Left lung (tissue), 10 donors: ENCODE results near the gene OTOP1. TPM values are rescaled to one million over a fixed set of nuclear protein-coding genes. Genes with fewer than 3 reads are reported as not detected.
A peak's percentile ranks its signal among the peaks of the same experiment; 100 is the strongest.
"Not testable (repeated sequence)": the region's sequence is repeated elsewhere in the genome, so short reads cannot be mapped to it uniquely, and the experiment has no call there.

Experiments
- ATAC-seq: fragments of 200-7000 bp; cut with Tn5 transposase; one replicate; pipeline ENCODE4 v1.9.1; 2020; ENCODE audit warnings: moderate library complexity
- DNase-seq, 4 donors: peaks; one replicate each; pipeline ENCODE4 v3.0.0-alpha.2; 2013 to 2020
- H3K27ac ChIP-seq, 2 donors: fragments of 200-600 bp; sonication (generic) in 1 of 2; one replicate each; pipeline versions ENCODE4 v1.5.0 to v1.8.0; 2020 to 2021
- H3K27me3 ChIP-seq, 2 donors: fragments of 200-600 bp; sonication (generic) in 1 of 2; one replicate each; pipeline versions ENCODE4 v1.5.0 to v1.8.0; 2020 to 2021
- H3K36me3 ChIP-seq, 2 donors: fragments of 200-600 bp; sonication (generic) in 1 of 2; one replicate each; pipeline versions ENCODE4 v1.5.0 to v1.8.0; 2020 to 2021
- H3K4me1 ChIP-seq, 2 donors: fragments of 200-600 bp; one replicate each; pipeline ENCODE4 v1.8.0; 2021
- H3K4me3 ChIP-seq, 2 donors: fragments of 200-600 bp; sonication (generic) in 1 of 2; one replicate each; pipeline versions ENCODE4 v1.5.0 to v1.8.0; 2020 to 2021; ENCODE audit warnings: mild to moderate bottlenecking in 1 of 2
- H3K9me3 ChIP-seq, 2 donors: fragments of 200-600 bp; sonication (generic) in 1 of 2; one replicate each; pipeline versions ENCODE4 v1.5.0 to v1.8.0; 2020 to 2021
- intact Hi-C, 2 donors: fragments of 100-400 bp; cut with DNase I; formaldehyde crosslinking; loops; one replicate each; pipeline versions ENCODE4 v1.11.2 to v1.14.2; 2022
- polyA plus RNA-seq, 6 donors: library from polyadenylated mRNA; unstranded; fragments of 120-200 nt; gene quantifications; one replicate each; pipeline ENCODE4 v1.2.1, GENCODE V29; 2013; ENCODE audit not compliant: insufficient read length in 6 of 6
- total RNA-seq, 2 donors: library from RNA; stranded (reverse); fragmentation: NEBNext Ultra II Directional; extraction: Animal tissue kit (Norgen Biotek cat#: 25700); gene quantifications; one replicate each; pipeline ENCODE4 v1.2.1, GENCODE V29; 2021
- TF ChIP-seq, protein P1 (sequence below), 2 donors: fragments of 200-600 bp; sonication (generic) in 1 of 2; IDR thresholded peaks; one replicate each; pipeline versions ENCODE4 v1.5.0 to v1.8.0; 2021; ENCODE audit warnings: antibody characterized with exemption in 2 of 2
- donor health status: DM: no; HTN: yes; CAD: no.
- donor health status: DM: no; HTN: no; CAD: no.

The OTOP1 gene
- total and polyA plus RNA-seq, 8 donors = not detected

DNA sequence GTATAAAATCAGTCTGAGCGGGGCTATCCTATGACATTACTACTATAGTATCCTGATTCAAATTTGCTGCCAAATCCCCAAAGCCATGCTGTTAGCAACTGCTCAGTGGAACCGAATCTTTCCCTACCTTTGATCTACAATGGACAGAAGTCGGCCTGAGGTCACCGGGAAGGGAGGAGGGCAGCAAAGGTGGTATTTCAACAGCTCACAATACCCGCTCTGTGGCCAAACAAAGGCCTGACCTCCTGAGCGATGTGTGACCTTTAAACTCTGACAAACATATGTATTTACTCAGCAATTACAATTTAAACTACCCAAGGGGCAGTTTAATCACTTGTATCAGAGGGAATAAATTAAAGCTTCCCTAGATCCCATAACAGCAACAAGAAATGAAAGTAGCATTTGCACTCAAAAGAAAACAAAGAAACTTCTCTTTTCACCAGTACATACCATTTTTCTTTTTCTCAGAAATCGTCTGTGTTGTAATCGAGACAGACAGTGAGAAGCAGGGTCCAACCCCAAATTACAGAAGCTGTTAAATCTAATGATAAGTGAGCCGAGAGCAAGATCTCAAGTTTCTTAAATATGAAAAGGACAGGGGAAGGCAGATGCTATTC is 32.9 kb upstream of the OTOP1 start:
- no peaks in the 10 kb centered on the region for H3K9me3 ChIP-seq
- no peaks in the 10 kb centered on the region for H3K4me1 ChIP-seq
- no peaks in the 10 kb centered on the region for H3K27me3 ChIP-seq
- ATAC-seq (peak; percentile 20), DNase-seq (no peak)
- TF ChIP-seq, protein P1, sequence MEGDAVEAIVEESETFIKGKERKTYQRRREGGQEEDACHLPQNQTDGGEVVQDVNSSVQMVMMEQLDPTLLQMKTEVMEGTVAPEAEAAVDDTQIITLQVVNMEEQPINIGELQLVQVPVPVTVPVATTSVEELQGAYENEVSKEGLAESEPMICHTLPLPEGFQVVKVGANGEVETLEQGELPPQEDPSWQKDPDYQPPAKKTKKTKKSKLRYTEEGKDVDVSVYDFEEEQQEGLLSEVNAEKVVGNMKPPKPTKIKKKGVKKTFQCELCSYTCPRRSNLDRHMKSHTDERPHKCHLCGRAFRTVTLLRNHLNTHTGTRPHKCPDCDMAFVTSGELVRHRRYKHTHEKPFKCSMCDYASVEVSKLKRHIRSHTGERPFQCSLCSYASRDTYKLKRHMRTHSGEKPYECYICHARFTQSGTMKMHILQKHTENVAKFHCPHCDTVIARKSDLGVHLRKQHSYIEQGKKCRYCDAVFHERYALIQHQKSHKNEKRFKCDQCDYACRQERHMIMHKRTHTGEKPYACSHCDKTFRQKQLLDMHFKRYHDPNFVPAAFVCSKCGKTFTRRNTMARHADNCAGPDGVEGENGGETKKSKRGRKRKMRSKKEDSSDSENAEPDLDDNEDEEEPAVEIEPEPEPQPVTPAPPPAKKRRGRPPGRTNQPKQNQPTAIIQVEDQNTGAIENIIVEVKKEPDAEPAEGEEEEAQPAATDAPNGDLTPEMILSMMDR (IDR thresholded peaks at IDR 0.05) = no peak
- intact Hi-C loops = no loop called here
- no peak overlapping the region for H3K27ac ChIP-seq
- H3K36me3 ChIP-seq = no peaks in the 10 kb centered on the region
- no peak overlapping the region for H3K4me3 ChIP-seq

GRCh38 chr4:4257705-4258104 is 31.0 kb upstream of the OTOP1 start:
- H3K4me1 ChIP-seq, ATAC-seq, DNase-seq, H3K9me3 ChIP-seq, H3K4me3 ChIP-seq, H3K27me3 ChIP-seq, H3K27ac ChIP-seq, intact Hi-C loops, H3K36me3 ChIP-seq: not testable (repeated sequence)

- TF ChIP-seq, protein P1 (IDR thresholded peaks at IDR 0.05) = no peak
- Histone ChIP-seq H3K36me3 (no peaks in the 10 kb centered on the region), H3K4me1 (no peaks in the 10 kb centered on the region), H3K27ac (no peak overlapping the region), H3K27me3 (no peaks in the 10 kb centered on the region), H3K4me3 (no peak overlapping the region), H3K9me3 (no peaks in the 10 kb centered on the region)
- DNase-seq = no peak
- intact Hi-C loops = no loop called here
- no peak for ATAC-seq
These were observed 30.1 kb upstream of the OTOP1 start for GRCh38 chr4:4256799-4257198.

DNA sequence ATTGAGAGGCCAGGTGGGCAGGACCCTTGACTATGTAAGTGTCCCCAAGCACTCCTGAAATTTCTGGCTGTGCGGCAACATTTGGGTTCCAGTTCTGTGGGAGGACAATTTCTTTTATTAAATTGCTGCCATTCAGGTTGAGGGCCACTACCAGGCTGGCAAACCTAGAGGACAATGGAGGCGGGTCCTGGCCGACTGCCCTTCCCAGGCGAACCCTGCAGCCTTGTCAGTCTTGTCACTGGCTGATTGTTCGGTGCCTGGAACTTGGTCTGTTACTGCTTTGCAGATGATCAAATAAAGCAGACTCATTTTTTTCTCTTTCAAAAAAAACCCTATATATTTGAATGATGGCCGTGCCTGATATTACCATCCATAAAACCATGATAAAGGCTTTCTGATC is 27.9 kb upstream of the OTOP1 start:
- Histone ChIP-seq H3K27me3 (no peaks in the 10 kb centered on the region), H3K4me3 (no peak overlapping the region), H3K36me3 (no peaks in the 10 kb centered on the region), H3K4me1 (no peaks in the 10 kb centered on the region), H3K9me3 (no peaks in the 10 kb centered on the region), H3K27ac (no peak overlapping the region)
- TF ChIP-seq, protein P1 (IDR thresholded peaks at IDR 0.05) = no peak
- ATAC-seq = no peak
- intact Hi-C loops = loop anchor here in 1 of 2 donors (5.0 kb wide), 1 partner anchor 78 kb away; no protein-coding TSS in a partner anchor
- no peak for DNase-seq

- intact Hi-C loops = loop anchor here in 1 of 2 donors (5.0 kb wide), 1 partner anchor 78 kb away; no protein-coding TSS in a partner anchor
- no peak for ATAC-seq
- H3K27ac ChIP-seq = no peak overlapping the region
These were observed 27.5 kb upstream of the OTOP1 start for GRCh38 chr4:4254199-4254598.

More at GRCh38 chr4:4254199-4254598, 27.5 kb upstream of the OTOP1 start:
- no peaks in the 10 kb centered on the region for H3K27me3 ChIP-seq
- no peak for DNase-seq
- TF ChIP-seq, protein P1 (IDR thresholded peaks at IDR 0.05) = no peak
- peaks cover 0 to under 1% of the 10 kb centered on the region in 2 donors for H3K4me1 ChIP-seq
- no peaks in the 10 kb centered on the region for H3K36me3 ChIP-seq
- no peaks in the 10 kb centered on the region for H3K9me3 ChIP-seq
- H3K4me3 ChIP-seq = no peak overlapping the region
